AG09309 (cell line): ENCODE results near the gene KATNB1.

Source experiments
- DNase-seq: peaks from one replicate; pipeline ENCODE4 v3.0.0-alpha.2; 2010; ENCODE audit warnings: low read depth
- H3K4me3 ChIP-seq: 2 replicates; pipeline ENCODE4 v1.5.1; 2011; ENCODE audit warnings: mild to moderate bottlenecking, low read depth, low read length, moderate library complexity; ENCODE audit not compliant: control insufficient read depth
- CTCF ChIP-seq: IDR thresholded peaks from 2 replicates; pipeline ENCODE4 v1.5.1; 2011; ENCODE audit warnings: mild to moderate bottlenecking, low read depth, low read length, inconsistent platforms; ENCODE audit not compliant: insufficient read depth, control insufficient read depth; ENCODE audit errors: missing control alignments

KATNB1 gene

GRCh38 chr16:57802341-57803133, 67.0 kb downstream of the KATNB1 start, which contains the start of gene KIFC3:
Gene KIFC3 (minus strand): TSS chr16:57802491. CDS start chr16:57798243, 4,248 bp downstream.
- peak; percentile 4 for TF ChIP-seq CTCF
- H3K4me3 ChIP-seq, result peak within 1 kb of the TSS; percentile 82
- no peak for DNase-seq

GRCh38 chr16:57803134-57803990, 67.8 kb downstream of the KATNB1 start:
- TF ChIP-seq CTCF, result no peak
- DNase-seq, result no peak
- no peak overlapping the region for H3K4me3 ChIP-seq

GRCh38 chr16:57804111-57804837, 68.7 kb downstream of the KATNB1 start:
- H3K4me3 ChIP-seq, result no peak overlapping the region
- no peak for TF ChIP-seq CTCF
- no peak for DNase-seq

GRCh38 chr16:57805176-57805575, 69.6 kb downstream of the KATNB1 start:
- no peak for TF ChIP-seq CTCF
- no peak overlapping the region for H3K4me3 ChIP-seq
- DNase-seq, result no peak
